Suprapubic skin (tissue), 3 donors: ENCODE measurements around the gene DNM3.

Source experiments
- EP300 ChIP-seq: sonication (generic); formaldehyde crosslinking; IDR thresholded peaks from one replicate; pipeline ENCODE4 v1.6.1; 2017; ENCODE audit warnings: antibody characterized with exemption
- POLR2A ChIP-seq, 2 donors: fragments of 450-650 bp; IDR thresholded peaks; one replicate each; pipeline ENCODE4 v1.6.1; 2017; ENCODE audit warnings: antibody characterized with exemption in 2 of 2, mild to moderate bottlenecking in 2 of 2, moderate library complexity in 2 of 2
- TF ChIP-seq, protein P1 (sequence below), 2 donors: fragments of 200-600 bp in 1 of 2; fragments of 450-650 bp in 1 of 2; sonication (generic) in 1 of 2; IDR thresholded peaks; one replicate each; pipeline ENCODE4 v1.5.1; 2016 to 2019; ENCODE audit warnings: antibody characterized with exemption in 2 of 2, mild to moderate bottlenecking in 1 of 2, moderate library complexity in 1 of 2

DNA sequence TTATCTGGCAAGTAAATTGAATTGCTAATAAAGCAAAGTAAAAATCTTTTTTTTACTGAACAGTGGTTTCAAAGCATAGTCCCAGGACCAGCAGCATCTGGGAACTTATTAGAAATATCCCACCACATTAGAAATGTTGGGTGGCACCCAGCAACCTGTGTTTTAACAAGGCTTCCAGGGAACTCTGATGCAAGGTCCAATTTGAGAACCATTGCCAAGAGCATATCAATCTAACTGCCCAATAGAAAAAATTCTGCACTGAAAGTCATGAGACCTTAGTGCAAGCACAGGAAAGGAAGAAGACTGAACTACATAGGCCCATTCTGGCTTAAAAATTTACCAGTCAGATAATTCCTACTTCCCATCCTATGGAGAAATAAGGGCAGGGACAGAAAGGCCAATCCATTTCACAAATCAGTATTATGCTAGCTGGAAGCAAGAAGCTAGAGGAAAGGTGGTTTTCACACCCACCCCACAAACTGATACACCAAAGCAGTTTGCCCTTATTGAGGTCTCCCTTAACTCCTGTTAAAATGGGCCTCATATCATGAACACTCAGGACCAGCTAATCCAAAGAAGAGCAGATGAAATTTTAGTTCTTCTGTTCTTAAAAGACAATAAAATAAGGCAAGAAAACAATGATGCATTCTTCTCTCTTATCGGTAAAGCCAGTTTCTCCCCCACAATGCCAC, 561.7 kb downstream of the DNM3 start:
- TF ChIP-seq, protein P1, sequence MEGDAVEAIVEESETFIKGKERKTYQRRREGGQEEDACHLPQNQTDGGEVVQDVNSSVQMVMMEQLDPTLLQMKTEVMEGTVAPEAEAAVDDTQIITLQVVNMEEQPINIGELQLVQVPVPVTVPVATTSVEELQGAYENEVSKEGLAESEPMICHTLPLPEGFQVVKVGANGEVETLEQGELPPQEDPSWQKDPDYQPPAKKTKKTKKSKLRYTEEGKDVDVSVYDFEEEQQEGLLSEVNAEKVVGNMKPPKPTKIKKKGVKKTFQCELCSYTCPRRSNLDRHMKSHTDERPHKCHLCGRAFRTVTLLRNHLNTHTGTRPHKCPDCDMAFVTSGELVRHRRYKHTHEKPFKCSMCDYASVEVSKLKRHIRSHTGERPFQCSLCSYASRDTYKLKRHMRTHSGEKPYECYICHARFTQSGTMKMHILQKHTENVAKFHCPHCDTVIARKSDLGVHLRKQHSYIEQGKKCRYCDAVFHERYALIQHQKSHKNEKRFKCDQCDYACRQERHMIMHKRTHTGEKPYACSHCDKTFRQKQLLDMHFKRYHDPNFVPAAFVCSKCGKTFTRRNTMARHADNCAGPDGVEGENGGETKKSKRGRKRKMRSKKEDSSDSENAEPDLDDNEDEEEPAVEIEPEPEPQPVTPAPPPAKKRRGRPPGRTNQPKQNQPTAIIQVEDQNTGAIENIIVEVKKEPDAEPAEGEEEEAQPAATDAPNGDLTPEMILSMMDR (IDR thresholded peaks at IDR 0.05), result no peak
- TF ChIP-seq EP300, result no peak
- TF ChIP-seq POLR2A (IDR thresholded peaks at IDR 0.05), result no peak
